HepG2 (cell line): Measurements from ENCODE around the gene PSMB11. TPM values are rescaled to one million over a fixed set of nuclear protein-coding genes. Genes with fewer than 3 reads are reported as not detected.

Experiments used
- ARNTL ChIP-seq: sonication (generic); formaldehyde crosslinking; IDR thresholded peaks from 2 replicates; pipeline ENCODE4 v1.4.0; 2020; ENCODE audit warnings: mild to moderate bottlenecking, missing genetic modification reagents
- DDIT3 ChIP-seq: sonication (generic); formaldehyde crosslinking; IDR thresholded peaks from 2 replicates; pipeline ENCODE4 v1.4.0; 2020; ENCODE audit warnings: mild to moderate bottlenecking, missing genetic modification reagents
- FIP1L1 ChIP-seq: fragments of 200-400 bp; formaldehyde crosslinking; IDR thresholded peaks from 2 replicates; pipeline ENCODE4 v1.6.1; 2018; ENCODE audit warnings: low read depth, mild to moderate bottlenecking, low read length, moderate library complexity, borderline replicate concordance; ENCODE audit not compliant: insufficient read depth
- FLYWCH1 ChIP-seq: sonication (generic); formaldehyde crosslinking; IDR thresholded peaks from 2 replicates; pipeline ENCODE4 v1.8.1; 2023; ENCODE audit warnings: mild to moderate bottlenecking, missing genetic modification reagents
- IKZF1 ChIP-seq: fragments of 450-650 bp; IDR thresholded peaks from 2 replicates; pipeline ENCODE4 v1.7.1; 2016
- KAT7 ChIP-seq: IDR thresholded peaks from 2 replicates; pipeline ENCODE4 v1.6.1; 2018; ENCODE audit warnings: borderline replicate concordance, missing compliant biosample characterization
- MAFF ChIP-seq: IDR thresholded peaks from 2 replicates; pipeline ENCODE4 v1.6.1; 2011; ENCODE audit warnings: low read depth, low read length, improper control_type of control experiment
- MIER2 ChIP-seq: IDR thresholded peaks from 2 replicates; pipeline ENCODE4 v1.6.1; 2016; ENCODE audit warnings: missing biosample characterization, missing genetic modification reagents
- MYNN ChIP-seq: sonication (generic); formaldehyde crosslinking; IDR thresholded peaks from 2 replicates; pipeline ENCODE4 v1.4.0; 2020; ENCODE audit warnings: mild to moderate bottlenecking, low read depth, missing genetic modification reagents
- NCOA1 ChIP-seq: sonication (generic); formaldehyde crosslinking; IDR thresholded peaks from 2 replicates; pipeline ENCODE4 v1.9.0; 2021; ENCODE audit warnings: missing genetic modification reagents
- PPARG ChIP-seq: conservative IDR thresholded peaks from 2 replicates; pipeline ENCODE4 v1.6.1; 2016; ENCODE audit warnings: missing biosample characterization, missing genetic modification reagents
- SALL2 ChIP-seq: sonication (generic); formaldehyde crosslinking; IDR thresholded peaks from 2 replicates; pipeline ENCODE4 v1.8.1; 2023; ENCODE audit warnings: mild to moderate bottlenecking, missing genetic modification reagents, inconsistent platforms
- SSRP1 ChIP-seq: IDR thresholded peaks from 2 replicates; pipeline ENCODE4 v1.6.1; 2016; ENCODE audit warnings: control low read depth
- TGIF2 ChIP-seq: IDR thresholded peaks from 2 replicates; pipeline ENCODE4 v1.6.1; 2016; ENCODE audit warnings: control low read depth, missing compliant biosample characterization
- ZBTB34 ChIP-seq: sonication (generic); formaldehyde crosslinking; IDR thresholded peaks from 2 replicates; pipeline ENCODE4 v1.8.0; 2022; ENCODE audit warnings: mild to moderate bottlenecking, missing genetic modification reagents
- ZFP36L1 ChIP-seq: sonication (generic); formaldehyde crosslinking; IDR thresholded peaks from 2 replicates; pipeline ENCODE4 v1.8.0; 2022; ENCODE audit warnings: mild to moderate bottlenecking, missing genetic modification reagents, moderate library complexity
- ZNF138 ChIP-seq: sonication (generic); formaldehyde crosslinking; IDR thresholded peaks from 2 replicates; pipeline ENCODE4 v1.5.0; 2020; ENCODE audit warnings: mild to moderate bottlenecking, low read depth, missing genetic modification reagents
- ZNF296 ChIP-seq: sonication (generic); formaldehyde crosslinking; conservative IDR thresholded peaks from 2 replicates; pipeline ENCODE4 v1.5.0; 2020; ENCODE audit warnings: mild to moderate bottlenecking, missing genetic modification reagents
- ZNF318 ChIP-seq: sonication (generic); formaldehyde crosslinking; IDR thresholded peaks from 2 replicates; pipeline ENCODE4 v1.4.0; 2020; ENCODE audit warnings: mild to moderate bottlenecking, missing genetic modification reagents
- ZNF556 ChIP-seq: sonication (generic); formaldehyde crosslinking; IDR thresholded peaks from 2 replicates; pipeline ENCODE4 v1.4.0; 2020; ENCODE audit warnings: mild to moderate bottlenecking, missing genetic modification reagents, borderline replicate concordance
- ZSCAN22 ChIP-seq: sonication (generic); formaldehyde crosslinking; IDR thresholded peaks from 2 replicates; pipeline ENCODE4 v1.4.0; 2020; ENCODE audit warnings: mild to moderate bottlenecking, missing genetic modification reagents
- polyA plus RNA-seq, 8 experiments: library from polyadenylated mRNA; depleted of rRNA in 3 of 8; stranded (reverse) in 7 of 8; unstranded in 1 of 8; fragments of >200 nt; fragmentation: Illumina TruSeq in 4 of 8; extraction: Trizol in 4 of 8; gene quantifications; 2 replicates each; pipeline versions ENCODE4 v1.2.1 to v1.2.3, GENCODE V29; 2011 to 2016; ENCODE audit warnings: low read depth in 4 of 8, missing spikeins in 1 of 8, mixed read lengths in 1 of 8; ENCODE audit not compliant: insufficient read depth in 1 of 8
- total RNA-seq, 5 experiments: library from RNA; depleted of rRNA; stranded (reverse); fragments of >200 nt; fragmentation: Illumina TruSeq; extraction: Trizol; gene quantifications; 2 replicates each; pipeline ENCODE4 v1.2.3, GENCODE V29; 2016; ENCODE audit warnings: low read depth in 1 of 5

PSMB11 gene
- total and polyA plus RNA-seq, 2 of the 13 experiments (the other 11 are each of a cell fraction or from before 2014, with no cell fraction given), result not detected

- TF ChIP-seq SALL2 (CRISPR knock-in tag) (peak; percentile 98), ZNF318 (CRISPR knock-in tag) (peak; percentile 77; the same call in 1 of the 2 replicates), MIER2 (CRISPR knock-in tag) (peak; percentile 83; the same call in 1 of the 2 replicates), ZFP36L1 (CRISPR knock-in tag) (peak; percentile 99), IKZF1 (no peak), FIP1L1 (peak; percentile 92; the same call in 1 of the 2 replicates), DDIT3 (CRISPR knock-in tag) (peak; percentile 95; the same call in 1 of the 2 replicates), ZNF138 (CRISPR knock-in tag) (peak; percentile 87; the same call in 1 of the 2 replicates), ZBTB34 (CRISPR knock-in tag) (peak; percentile 96), ZSCAN22 (CRISPR knock-in tag) (peak; percentile 81), NCOA1 (CRISPR knock-in tag) (peak; percentile 29; the same call in 1 of the 2 replicates), ZNF296 (CRISPR knock-in tag) (peak; percentile 97), PPARG (peak; percentile 84; the same call in 1 of the 2 replicates), SSRP1 (CRISPR knock-in tag) (peak; percentile 87), TGIF2 (CRISPR knock-in tag) (peak; percentile 92), MYNN (peak; percentile 91), ZNF556 (CRISPR knock-in tag) (peak; percentile 100), KAT7 (CRISPR knock-in tag) (peak; percentile 100), MAFF (peak; percentile 75; the same call in 1 of the 2 replicates), FLYWCH1 (CRISPR knock-in tag) (no peak; the same call in 1 of the 2 replicates), ARNTL (CRISPR knock-in tag) (peak; percentile 96)
These were observed 35.2 kb upstream of the PSMB11 start (continued) for GRCh38 chr14:23006544-23007419.
